ENCODE measurements around the gene CAMP.

The CAMP gene

GRCh38 chr3:48238531-48239085 lies 15.3 kb downstream of the CAMP start (continued):
- TF ChIP-seq TSHZ2 (CRISPR knock-in tag; IDR thresholded peaks at IDR 0.05) (no peak), CSRNP3 (CRISPR knock-in tag; IDR thresholded peaks at IDR 0.05) (no peak), ZNF565 (CRISPR knock-in tag; conservative IDR thresholded peaks at IDR 0.05; ENCODE audit: low read depth) (no peak)

- TF ChIP-seq PATZ1 (CRISPR knock-in tag; IDR thresholded peaks at IDR 0.05; ENCODE audit: borderline replicate concordance) (no peak), ZNF565 (CRISPR knock-in tag; conservative IDR thresholded peaks at IDR 0.05; ENCODE audit: low read depth) (no peak), ISL1 (CRISPR knock-in tag; IDR thresholded peaks at IDR 0.05) (no peak), SNAI2 (CRISPR knock-in tag; IDR thresholded peaks at IDR 0.05) (no peak), CSRNP3 (CRISPR knock-in tag; IDR thresholded peaks at IDR 0.05) (no peak), BACH2 (CRISPR knock-in tag; IDR thresholded peaks at IDR 0.05; ENCODE audit: borderline replicate concordance) (no peak), TSHZ2 (CRISPR knock-in tag; IDR thresholded peaks at IDR 0.05) (no peak), CSDC2 (CRISPR knock-in tag; IDR thresholded peaks at IDR 0.05) (no peak), ZFP3 (CRISPR knock-in tag; IDR thresholded peaks at IDR 0.05) (no peak), ESRRG (CRISPR knock-in tag; IDR thresholded peaks at IDR 0.05) (no peak), ZFP30 (CRISPR knock-in tag; IDR thresholded peaks at IDR 0.05) (no peak), ARNTL (CRISPR knock-in tag; IDR thresholded peaks at IDR 0.05; ENCODE audit: borderline replicate concordance, low read depth) (no peak), OSR1 (CRISPR knock-in tag; IDR thresholded peaks at IDR 0.05) (no peak), ZNF8 (CRISPR knock-in tag; IDR thresholded peaks at IDR 0.05) (no peak), ZNF70 (CRISPR knock-in tag; IDR thresholded peaks at IDR 0.05) (no peak)
- ATAC-seq = peak; percentile 24
Observed at GRCh38 chr3:48240000-48240963, 17.0 kb downstream of the CAMP start.

- no peak for TF ChIP-seq ZNF8 (CRISPR knock-in tag; IDR thresholded peaks at IDR 0.05)
- TF ChIP-seq RARB (CRISPR knock-in tag; IDR thresholded peaks at IDR 0.05) = no peak
- no peak for TF ChIP-seq ZFP3 (CRISPR knock-in tag; IDR thresholded peaks at IDR 0.05)
- TF ChIP-seq TSHZ2 (CRISPR knock-in tag; IDR thresholded peaks at IDR 0.05) = no peak
- TF ChIP-seq SNAI2 (CRISPR knock-in tag; IDR thresholded peaks at IDR 0.05) = no peak
- ATAC-seq = no peak
Observed at GRCh38 chr3:48241796-48242455, 18.6 kb downstream of the CAMP start.
